H1 (cell line): ENCODE measurements around the gene UBD. TPM values are rescaled to one million over a fixed set of nuclear protein-coding genes. Genes with fewer than 3 reads are reported as not detected.

Experiments used
- CTCF ChIA-PET: fragments of 300-600 bp; sonication (Branson Sonifier 250); formaldehyde crosslinking; loops from one replicate; lab custom pipeline; 2021; ENCODE audit not compliant: partially characterized antibody; lab: Charles Lee
- POLR2A ChIA-PET: fragments of 300-600 bp; sonication (Branson Sonifier 250); formaldehyde crosslinking; loops from one replicate; lab custom pipeline; 2021; ENCODE audit warnings: inconsistent platforms; ENCODE audit not compliant: partially characterized antibody; lab: Charles Lee
- DNase-seq, 2 experiments: peaks; one replicate each; pipeline versions ENCODE4 v3.0.0 to v3.0.0-alpha.2; 2010 to 2022; ENCODE audit warnings: low spot score in 2 of 2, low read depth in 1 of 2, mixed read lengths in 1 of 2
- FAIRE-seq: peaks from 2 replicates; lab custom pipeline; 2011; peaks lifted over from hg19 to GRCh38; lab: Jason Lieb, UNC
- H2AFZ ChIP-seq: 2 replicates; pipeline ENCODE4 v1.8.1; 2012; ENCODE audit warnings: low read length, inconsistent platforms
- H2AK5ac ChIP-seq: 2 replicates; pipeline ENCODE4 v1.6.1; 2013; ENCODE audit warnings: low read depth, low read length
- H2BK120ac ChIP-seq: replicated peaks from 2 replicates; pipeline ENCODE3; 2013; ENCODE audit warnings: low read depth, low read length, inconsistent platforms
- H2BK12ac ChIP-seq: 2 replicates; pipeline ENCODE4 v1.6.1; 2013; ENCODE audit warnings: low read depth, low read length
- H2BK15ac ChIP-seq: 2 replicates; pipeline ENCODE4 v1.6.1; 2013; ENCODE audit warnings: low read length
- H2BK20ac ChIP-seq: 2 replicates; pipeline ENCODE4 v1.6.1; 2013; ENCODE audit warnings: low read length
- H2BK5ac ChIP-seq: 2 replicates; pipeline ENCODE4 v1.6.1; 2013; ENCODE audit warnings: low read depth, low read length
- H3K14ac ChIP-seq: 2 replicates; pipeline ENCODE4 v1.6.1; 2013; ENCODE audit warnings: inconsistent platforms; ENCODE audit not compliant: insufficient read length
- H3K18ac ChIP-seq: 2 replicates; pipeline ENCODE4 v1.6.1; 2013; ENCODE audit warnings: low read length; ENCODE audit errors: extremely low read depth
- H3K23ac ChIP-seq: 2 replicates; pipeline ENCODE4 v1.6.1; 2013; ENCODE audit warnings: inconsistent platforms; ENCODE audit not compliant: insufficient read length
- H3K23me2 ChIP-seq: 2 replicates; pipeline ENCODE4 v1.6.1; 2013; ENCODE audit warnings: low read depth, low read length
- H3K27ac ChIP-seq: 2 replicates; pipeline ENCODE4 v1.6.1; 2011; ENCODE audit warnings: low read depth, low read length, inconsistent platforms
- H3K27me3 ChIP-seq, 4 experiments: replicated peaks in 1 of 4; 1 replicate in 1 of 4; 2 replicates in 3 of 4; pipeline versions ENCODE4 v1.6.1 to v1.8.1; 2011 to 2013; ENCODE audit warnings: low read length in 3 of 4, mild to moderate bottlenecking in 3 of 4, inconsistent platforms in 2 of 4, mixed read lengths in 2 of 4, moderate library complexity in 1 of 4; ENCODE audit not compliant: control insufficient read depth in 3 of 4, insufficient read depth in 3 of 4; ENCODE audit errors: extremely low read depth in 1 of 4
- H3K36me3 ChIP-seq, 4 experiments: 2 replicates each; pipeline versions ENCODE4 v1.6.1 to v1.8.1; 2011 to 2013; ENCODE audit warnings: mild to moderate bottlenecking in 4 of 4, low read length in 3 of 4, moderate library complexity in 2 of 4, control low read depth in 1 of 4, inconsistent platforms in 1 of 4; ENCODE audit not compliant: insufficient read depth in 4 of 4, control insufficient read depth in 2 of 4
- H3K4ac ChIP-seq: replicated peaks from 2 replicates; pipeline ENCODE3; 2013; ENCODE audit warnings: low read length, low read depth, mixed read lengths, inconsistent platforms; ENCODE audit not compliant: insufficient read length
- H3K4me1 ChIP-seq, 4 experiments: replicated peaks in 1 of 4; 1 replicate in 1 of 4; 2 replicates in 3 of 4; pipeline versions ENCODE4 v1.6.1 to v1.8.1; 2011 to 2013; ENCODE audit warnings: low read length in 3 of 4, inconsistent platforms in 2 of 4, mixed read lengths in 1 of 4; ENCODE audit not compliant: insufficient read depth in 4 of 4, control insufficient read depth in 3 of 4
- H3K4me2 ChIP-seq, 2 experiments: 2 replicates each; pipeline versions ENCODE4 v1.6.1 to v1.8.1; 2011 to 2013; ENCODE audit warnings: low read depth in 2 of 2, low read length in 2 of 2, control low read depth in 1 of 2, inconsistent platforms in 1 of 2, mild to moderate bottlenecking in 1 of 2; ENCODE audit not compliant: insufficient read depth in 1 of 2
- H3K4me3 ChIP-seq, 4 experiments: fragments of 200-600, 300-600 bp in 1 of 4; sonication (generic), shearing (Covaris generic), sonication (Bioruptor Twin) in 1 of 4; 2 replicates each; pipeline versions ENCODE4 v1.5.1 to v1.8.1; 2011 to 2016; ENCODE audit warnings: low read length in 4 of 4, low read depth in 3 of 4, control low read depth in 2 of 4, inconsistent platforms in 2 of 4, mild to moderate bottlenecking in 2 of 4, mixed read lengths in 1 of 4, moderate library complexity in 1 of 4; ENCODE audit not compliant: insufficient read depth in 2 of 4; ENCODE audit errors: extremely low read depth in 1 of 4
- H3K56ac ChIP-seq: replicated peaks from 2 replicates; pipeline ENCODE3; 2013; ENCODE audit warnings: low read depth, mild to moderate bottlenecking, mixed read lengths, low read length, inconsistent platforms; ENCODE audit not compliant: insufficient read length
- H3K79me1 ChIP-seq: 2 replicates; pipeline ENCODE4 v1.6.1; 2013; ENCODE audit warnings: low read depth, low read length, control low read depth
- H3K79me2 ChIP-seq, 2 experiments: 2 replicates each; pipeline versions ENCODE4 v1.6.1 to v1.8.1; 2012 to 2013; ENCODE audit warnings: low read length in 2 of 2, mild to moderate bottlenecking in 2 of 2, inconsistent platforms in 1 of 2; ENCODE audit not compliant: insufficient read depth in 2 of 2, control insufficient read depth in 1 of 2
- H3K9ac ChIP-seq, 4 experiments: replicated peaks in 1 of 4; 1 replicate in 1 of 4; 2 replicates in 3 of 4; pipeline versions ENCODE4 v1.6.1 to v1.8.1; 2011 to 2013; ENCODE audit warnings: low read depth in 3 of 4, low read length in 3 of 4, control low read depth in 2 of 4, mild to moderate bottlenecking in 2 of 4, moderate library complexity in 2 of 4, inconsistent platforms in 1 of 4; ENCODE audit errors: extremely low read depth in 1 of 4
- H3K9me3 ChIP-seq, 2 experiments: 2 replicates each; pipeline versions ENCODE4 v1.6.1 to v1.8.1; 2012 to 2013; ENCODE audit warnings: mild to moderate bottlenecking in 2 of 2, moderate library complexity in 2 of 2, control low read depth in 1 of 2, inconsistent platforms in 1 of 2, low read depth in 1 of 2, low read length in 1 of 2, mixed read lengths in 1 of 2; ENCODE audit not compliant: insufficient read depth in 2 of 2
- H4K20me1 ChIP-seq, 2 experiments: replicated peaks in 1 of 2; 2 replicates each; pipeline versions ENCODE3 to v1.8.1; 2011 to 2013; ENCODE audit warnings: inconsistent platforms in 2 of 2, low read length in 2 of 2, mild to moderate bottlenecking in 1 of 2; ENCODE audit not compliant: insufficient read depth in 2 of 2, control insufficient read depth in 1 of 2
- H4K5ac ChIP-seq: 2 replicates; pipeline ENCODE4 v1.6.1; 2013; ENCODE audit warnings: low read length, low read depth, mixed read lengths, inconsistent platforms; ENCODE audit not compliant: insufficient read length
- H4K8ac ChIP-seq: 2 replicates; pipeline ENCODE4 v1.8.0; 2013; ENCODE audit warnings: mild to moderate bottlenecking, moderate library complexity, low read length, inconsistent platforms; ENCODE audit not compliant: insufficient read depth; ENCODE audit errors: extremely low read depth
- H4K91ac ChIP-seq: replicated peaks from 2 replicates; pipeline ENCODE3; 2013; ENCODE audit warnings: low read length, mixed read lengths, inconsistent platforms; ENCODE audit not compliant: insufficient read length
- CBX8 ChIP-seq: fragments of 300-800, 300-1000 bp; sonication (generic); IDR thresholded peaks from 2 replicates; pipeline ENCODE4 v1.7.1; 2016; ENCODE audit warnings: low read depth, low read length, borderline replicate concordance
- NRF1 ChIP-seq: IDR thresholded peaks from 2 replicates; pipeline ENCODE4 v1.6.1; 2011; ENCODE audit warnings: mild to moderate bottlenecking, low read depth, low read length, improper control_type of control experiment
- POLR2AphosphoS5 ChIP-seq: IDR thresholded peaks from 2 replicates; pipeline ENCODE4 v1.6.1; 2011; ENCODE audit warnings: low read depth, low read length
- SUZ12 ChIP-seq: fragments of 200-600 bp; sonication (generic); IDR thresholded peaks from 2 replicates; pipeline ENCODE4 v1.6.1; 2012; ENCODE audit warnings: mild to moderate bottlenecking, inconsistent platforms, low read length, moderate library complexity, mixed read lengths
- WGBS, 2 experiments: shearing (Covaris generic) in 1 of 2; methylation state at CpG; one replicate each; pipeline versions ENCODE4 v1.1.6 to v1.1.7; 2013 to 2015; ENCODE audit warnings: low lambda C conversion rate in 2 of 2, mixed read lengths in 2 of 2, inconsistent platforms in 1 of 2, low coverage in 1 of 2, missing lambda C conversion rate in 1 of 2; ENCODE audit not compliant: insufficient replicate concordance in 2 of 2, insufficient coverage in 1 of 2, insufficient read length in 1 of 2; ENCODE audit errors: extremely low coverage in 1 of 2, missing lambda C conversion rate in 1 of 2; 5-methylcytosine and 5-hydroxymethylcytosine counted together
- polyA plus RNA-seq, 7 experiments: library from polyadenylated mRNA; depleted of rRNA in 3 of 7; stranded (reverse) in 5 of 7; unstranded in 2 of 7; fragments of >200 nt in 5 of 7; fragments of 200-250 nt in 2 of 7; gene quantifications; 1 replicate in 5 of 7; 2 replicates in 1 of 7; 4 replicates in 1 of 7; pipeline versions ENCODE4 v1.2.1 to v1.2.3, GENCODE V29; 2011 to 2013; ENCODE audit warnings: missing spikeins in 2 of 7, mixed read lengths in 2 of 7
- total RNA-seq: library from RNA; stranded (reverse); fragmentation: NEBNext Ultra II Directional; extraction: Animal tissue kit (Norgen Biotek cat#: 25700); gene quantifications from 2 replicates; pipeline ENCODE4 v1.2.1, GENCODE V29; 2021
- TF ChIP-seq, protein P1 (sequence below), 3 experiments: IDR thresholded peaks; 1 replicate in 2 of 3; 2 replicates in 1 of 3; pipeline versions ENCODE4 v1.5.1 to v1.6.1; 2011; ENCODE audit warnings: low read length in 3 of 3, mild to moderate bottlenecking in 3 of 3, inconsistent platforms in 2 of 3, low read depth in 1 of 3, moderate library complexity in 1 of 3; ENCODE audit not compliant: insufficient read depth in 1 of 3; ENCODE audit errors: control extremely low read depth in 1 of 3

The UBD gene
- total and polyA plus RNA-seq, 2 of the 8 experiments (the other 6 are each of a cell fraction or from before 2014, with no cell fraction given): 0.23 TPM; not detected in 1

DNA sequence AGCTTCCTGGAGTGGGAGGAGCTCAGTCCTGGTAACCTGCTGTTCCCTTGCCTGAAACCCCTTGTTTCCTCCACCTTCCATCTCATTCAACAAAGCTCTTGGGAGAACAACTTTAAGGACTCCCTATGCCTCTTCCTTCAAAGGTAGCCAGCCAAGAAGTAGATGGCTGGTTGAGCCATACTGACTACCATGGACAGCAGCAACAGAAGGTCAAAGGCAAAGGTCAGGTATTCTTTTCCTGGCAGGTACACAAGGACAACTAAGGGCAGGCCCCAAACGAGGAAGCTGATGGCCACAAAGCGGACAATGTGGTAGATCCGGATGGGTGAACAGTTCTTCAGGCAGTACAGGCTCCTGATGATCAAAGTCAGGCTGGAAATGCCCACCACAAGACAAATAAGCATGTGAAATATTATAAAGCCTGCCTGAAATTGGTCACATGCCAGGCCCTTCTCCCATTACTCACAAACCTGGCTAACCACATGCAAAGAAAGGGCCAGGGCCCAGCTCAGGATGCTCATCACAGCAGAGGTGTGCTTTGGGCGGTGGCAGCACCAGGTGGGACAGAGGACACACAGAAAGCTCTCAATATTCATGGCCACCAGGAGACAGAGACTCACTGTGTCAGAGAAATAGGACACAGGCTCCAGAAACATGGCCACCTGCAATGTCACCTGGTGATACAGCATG is 21.7 kb downstream of the UBD start:
- Histone ChIP-seq H3K4ac (no peak overlapping the region), H2BK120ac (no peak overlapping the region), H4K5ac (no peak overlapping the region), H3K4me2 (no peak overlapping the region), H3K23me2 (no peaks in the 10 kb centered on the region), H3K56ac (no peak overlapping the region), H2AFZ (no peak overlapping the region), H3K4me1 (no peaks in the 10 kb centered on the region), H2BK15ac (no peak overlapping the region), H3K4me3 (no peak overlapping the region), H3K23ac (no peak overlapping the region), H3K79me2 (no peaks in the 10 kb centered on the region), H3K27ac (no peak overlapping the region), H2AK5ac (no peak overlapping the region), H3K14ac (no peak overlapping the region), H3K9ac (no peak overlapping the region), H3K36me3 (no peaks in the 10 kb centered on the region), H4K8ac (no peak overlapping the region), H3K27me3 (no peaks in the 10 kb centered on the region; a peak in 1 of 7 replicates), H3K9me3 (no peaks in the 10 kb centered on the region), H3K18ac (no peak overlapping the region), H3K79me1 (no peaks in the 10 kb centered on the region), H4K20me1 (no peaks in the 10 kb centered on the region), H2BK5ac (no peak overlapping the region), H4K91ac (no peak overlapping the region), H2BK20ac (no peak overlapping the region), H2BK12ac (no peak overlapping the region)
- TF ChIP-seq NRF1 (no peak), SUZ12 (no peak), CBX8 (no peak), POLR2AphosphoS5 (no peak)
- TF ChIP-seq, protein P1, sequence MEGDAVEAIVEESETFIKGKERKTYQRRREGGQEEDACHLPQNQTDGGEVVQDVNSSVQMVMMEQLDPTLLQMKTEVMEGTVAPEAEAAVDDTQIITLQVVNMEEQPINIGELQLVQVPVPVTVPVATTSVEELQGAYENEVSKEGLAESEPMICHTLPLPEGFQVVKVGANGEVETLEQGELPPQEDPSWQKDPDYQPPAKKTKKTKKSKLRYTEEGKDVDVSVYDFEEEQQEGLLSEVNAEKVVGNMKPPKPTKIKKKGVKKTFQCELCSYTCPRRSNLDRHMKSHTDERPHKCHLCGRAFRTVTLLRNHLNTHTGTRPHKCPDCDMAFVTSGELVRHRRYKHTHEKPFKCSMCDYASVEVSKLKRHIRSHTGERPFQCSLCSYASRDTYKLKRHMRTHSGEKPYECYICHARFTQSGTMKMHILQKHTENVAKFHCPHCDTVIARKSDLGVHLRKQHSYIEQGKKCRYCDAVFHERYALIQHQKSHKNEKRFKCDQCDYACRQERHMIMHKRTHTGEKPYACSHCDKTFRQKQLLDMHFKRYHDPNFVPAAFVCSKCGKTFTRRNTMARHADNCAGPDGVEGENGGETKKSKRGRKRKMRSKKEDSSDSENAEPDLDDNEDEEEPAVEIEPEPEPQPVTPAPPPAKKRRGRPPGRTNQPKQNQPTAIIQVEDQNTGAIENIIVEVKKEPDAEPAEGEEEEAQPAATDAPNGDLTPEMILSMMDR (IDR thresholded peaks at IDR 0.05; ENCODE audit: control extremely low read depth in 1 of 3, insufficient read depth in 1 of 3, low read depth in 1 of 3, low read length in 3 of 3): no peak
- 90% methylated on average over 4 of the region's 4 CpGs; no CpG with 5 or more reads in 1 of the 2 experiments for WGBS, 2 experiments
- POLR2A ChIA-PET: interaction anchor here (0.6 kb wide), 1 partner anchor 28 kb away, joined by 3 read pairs; no protein-coding TSS in a partner anchor
- DNase-seq: peak in 1 of 2 experiments; percentile 19
- no peak for FAIRE-seq
- CTCF ChIA-PET: no interaction called here
